Thyroid gland (tissue), 4 donors: ENCODE measurements around the gene CASP8AP2.

ENCODE experiments used
- POLR2A ChIP-seq, 2 donors: fragments of 450-650 bp; IDR thresholded peaks; one replicate each; pipeline ENCODE4 v1.6.1; 2017; ENCODE audit warnings: antibody characterized with exemption in 2 of 2, mild to moderate bottlenecking in 2 of 2, moderate library complexity in 1 of 2
- TF ChIP-seq, protein P1 (sequence below), 6 experiments: fragments of 200-600 bp in 3 of 6; fragments of 450-650 bp in 3 of 6; sonication (generic) in 3 of 6; IDR thresholded peaks; one replicate each; pipeline ENCODE4 v1.5.1; 2016 to 2019; ENCODE audit warnings: antibody characterized with exemption in 6 of 6, mild to moderate bottlenecking in 2 of 6, inconsistent platforms in 1 of 6, moderate library complexity in 1 of 6

GRCh38 chr6:89894169-89894568 lies 64.5 kb downstream of the CASP8AP2 start, which contains the start of gene GJA10:
- no peak for TF ChIP-seq POLR2A (IDR thresholded peaks at IDR 0.05)
- TF ChIP-seq, protein P1, sequence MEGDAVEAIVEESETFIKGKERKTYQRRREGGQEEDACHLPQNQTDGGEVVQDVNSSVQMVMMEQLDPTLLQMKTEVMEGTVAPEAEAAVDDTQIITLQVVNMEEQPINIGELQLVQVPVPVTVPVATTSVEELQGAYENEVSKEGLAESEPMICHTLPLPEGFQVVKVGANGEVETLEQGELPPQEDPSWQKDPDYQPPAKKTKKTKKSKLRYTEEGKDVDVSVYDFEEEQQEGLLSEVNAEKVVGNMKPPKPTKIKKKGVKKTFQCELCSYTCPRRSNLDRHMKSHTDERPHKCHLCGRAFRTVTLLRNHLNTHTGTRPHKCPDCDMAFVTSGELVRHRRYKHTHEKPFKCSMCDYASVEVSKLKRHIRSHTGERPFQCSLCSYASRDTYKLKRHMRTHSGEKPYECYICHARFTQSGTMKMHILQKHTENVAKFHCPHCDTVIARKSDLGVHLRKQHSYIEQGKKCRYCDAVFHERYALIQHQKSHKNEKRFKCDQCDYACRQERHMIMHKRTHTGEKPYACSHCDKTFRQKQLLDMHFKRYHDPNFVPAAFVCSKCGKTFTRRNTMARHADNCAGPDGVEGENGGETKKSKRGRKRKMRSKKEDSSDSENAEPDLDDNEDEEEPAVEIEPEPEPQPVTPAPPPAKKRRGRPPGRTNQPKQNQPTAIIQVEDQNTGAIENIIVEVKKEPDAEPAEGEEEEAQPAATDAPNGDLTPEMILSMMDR (IDR thresholded peaks at IDR 0.05), result no peak
